Activated naive CD8-positive, alpha-beta T cell treated with anti-CD3 and anti-CD28 coated beads, Interleukin-2, amount 50 U/mL, for 24 hours (primary cell): ENCODE data around the gene TRIP10.
"Not testable (repeated sequence)": the region's sequence is repeated elsewhere in the genome, so short reads cannot be mapped to it uniquely, and the experiment has no call there.

Experiments used
- ATAC-seq: fragments of 150-1000 bp; cut with Tn5 transposase; one replicate; pipeline ENCODE4 v1.10.0; 2021
- DNase-seq: peaks from one replicate; pipeline ENCODE4 v3.0.0; 2021
- H3K27ac Mint-ChIP-seq: one replicate; pipeline ENCODE4 v1.8.0; 2021; ENCODE audit warnings: mild to moderate bottlenecking, mixed read lengths
- H3K27me3 Mint-ChIP-seq: one replicate; pipeline ENCODE4 v1.8.0; 2021; ENCODE audit warnings: mixed read lengths
- H3K36me3 Mint-ChIP-seq: one replicate; pipeline ENCODE4 v1.8.0; 2021; ENCODE audit warnings: low read depth, mixed read lengths
- H3K4me1 Mint-ChIP-seq: one replicate; pipeline ENCODE4 v1.8.0; 2021; ENCODE audit warnings: mixed read lengths
- H3K4me3 Mint-ChIP-seq: one replicate; pipeline ENCODE4 v1.8.0; 2021; ENCODE audit warnings: mild to moderate bottlenecking, moderate library complexity, mixed read lengths
- H3K9me3 Mint-ChIP-seq: one replicate; pipeline ENCODE4 v1.8.0; 2021; ENCODE audit warnings: mixed read lengths

Gene TRIP10

DNA sequence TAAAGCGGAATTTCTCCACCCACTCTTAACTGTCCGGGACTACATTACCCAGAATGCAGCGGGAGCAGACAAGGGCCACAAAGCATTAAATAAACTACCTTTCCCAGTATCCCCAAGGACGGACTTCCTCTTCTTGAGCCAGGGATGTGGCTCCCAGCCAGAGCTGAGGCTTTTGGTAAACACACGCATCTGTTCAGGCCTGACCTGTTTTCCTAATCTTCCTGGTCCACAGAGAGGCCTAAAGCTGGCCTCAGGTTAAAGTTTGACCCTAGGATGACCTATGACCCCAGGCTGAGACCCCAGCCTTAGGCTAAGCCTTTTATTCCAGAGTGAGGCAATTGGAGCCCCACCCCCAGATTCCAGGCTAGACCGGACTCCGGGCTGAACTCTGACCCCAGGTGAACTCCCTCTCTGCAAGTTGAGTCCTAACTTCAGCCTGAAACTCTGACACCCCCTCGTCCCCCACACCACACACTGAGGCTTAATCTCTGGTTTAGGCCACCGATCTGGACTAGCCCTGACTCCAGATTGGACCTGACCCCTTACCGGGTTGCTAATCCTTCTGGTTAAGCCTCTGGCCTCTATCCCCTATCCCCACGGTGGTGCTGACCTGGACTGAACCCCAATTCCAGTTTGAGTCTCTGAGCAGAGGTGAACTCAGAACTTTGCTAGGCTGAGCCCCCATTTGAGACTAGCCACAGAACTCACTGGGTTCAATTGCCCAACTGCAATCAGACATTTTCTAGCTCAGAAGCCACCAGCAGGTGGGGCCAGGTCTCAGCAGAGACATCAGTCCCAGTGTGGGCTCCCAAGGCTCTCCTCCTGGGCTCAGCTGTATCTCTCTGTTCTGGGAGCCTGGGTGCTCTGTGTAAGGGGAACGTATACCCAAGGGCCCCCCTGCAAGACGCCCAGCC, 1.4 kb upstream of the TRIP10 start:
- peak overlapping the region; percentile 91 for H3K4me3 Mint-ChIP-seq
- ATAC-seq, result peak; percentile 38

DNA sequence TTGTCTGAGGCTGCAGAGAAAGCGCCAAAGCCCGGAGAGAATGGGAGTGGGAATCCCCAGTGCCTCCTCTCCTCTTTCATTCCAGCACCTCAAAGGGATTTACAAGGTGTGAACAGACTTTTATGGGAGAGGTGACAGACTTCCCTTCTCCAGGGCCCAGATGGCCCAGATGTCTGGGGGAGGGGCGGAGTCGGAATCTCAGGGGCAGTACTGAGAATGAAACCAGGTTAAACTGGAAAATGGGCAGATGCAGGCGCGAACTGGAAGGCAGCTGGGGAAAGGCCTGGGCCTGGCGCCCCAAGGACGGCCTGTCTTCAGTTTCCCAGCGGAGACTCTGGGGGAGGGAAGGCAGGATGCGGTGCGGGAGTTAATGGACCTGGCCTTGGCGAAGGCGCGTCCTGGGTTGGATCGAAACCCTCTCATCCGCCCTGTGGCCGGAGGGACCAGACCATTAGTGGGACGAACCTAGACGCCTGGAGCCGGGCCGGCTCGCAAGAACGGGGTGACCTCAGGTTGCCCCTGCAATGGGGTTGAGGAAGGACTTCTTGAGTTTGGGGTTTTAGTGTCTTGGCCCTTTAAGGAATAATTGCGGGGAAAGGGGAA, 592 bp upstream of the TRIP10 start:
- Mint-ChIP-seq H3K4me1 (peaks cover 48% of the 10 kb centered on the region), H3K9me3 (no peaks in the 10 kb centered on the region), H3K4me3 (peak overlapping the region; percentile 91), H3K36me3 (peaks cover 27% of the 10 kb centered on the region), H3K27ac (peak overlapping the region; percentile 92), H3K27me3 (no peaks in the 10 kb centered on the region)
- ATAC-seq (no peak), DNase-seq (peak; percentile 38)

More for the DNA sequence above, 1.4 kb upstream of the TRIP10 start:
- Mint-ChIP-seq H3K36me3 (peaks cover 23% of the 10 kb centered on the region), H3K4me1 (peaks cover 48% of the 10 kb centered on the region), H3K9me3 (no peaks in the 10 kb centered on the region), H3K27ac (peak overlapping the region; percentile 92), H3K27me3 (no peaks in the 10 kb centered on the region)
- DNase-seq, result peak; percentile 80

DNA sequence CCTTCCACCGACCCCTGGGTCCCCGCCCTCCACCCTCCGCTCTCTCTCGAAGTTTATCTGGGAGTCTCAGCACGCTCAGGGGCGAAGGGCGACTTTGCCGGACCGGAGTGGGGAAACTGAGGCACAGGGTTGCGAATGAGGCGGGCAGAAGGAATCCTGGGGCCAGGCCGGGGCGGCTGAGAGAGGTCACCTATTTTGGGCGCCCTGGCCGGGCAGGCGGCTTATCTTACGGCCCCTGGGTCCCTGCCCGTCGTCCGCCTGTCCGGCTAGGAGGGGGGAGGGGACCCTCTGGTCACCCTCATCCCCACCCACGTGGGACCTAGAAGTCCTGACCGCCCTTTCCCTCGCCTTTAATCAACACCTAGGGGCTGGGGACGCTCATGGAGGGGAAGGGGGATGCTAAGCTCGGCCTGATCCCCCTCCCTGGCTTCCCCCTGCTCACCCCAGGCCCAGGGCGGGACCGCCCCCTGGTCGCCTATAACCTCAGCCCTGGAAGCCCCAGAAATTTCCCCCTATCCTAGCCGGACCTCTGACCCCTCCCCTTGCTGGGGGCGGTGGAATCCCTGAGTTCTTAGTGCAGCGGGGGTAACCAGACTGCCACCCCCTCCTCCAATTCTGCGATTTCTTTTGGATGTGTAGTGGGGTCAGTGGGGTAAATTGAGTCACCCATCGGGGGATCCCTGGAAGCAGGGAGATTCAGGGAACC, 556 bp downstream of the TRIP10 start:
- H3K36me3 Mint-ChIP-seq, result peaks cover 33% of the 10 kb centered on the region
- DNase-seq (peak; percentile 58), ATAC-seq (no peak)
- peaks cover 48% of the 10 kb centered on the region for H3K4me1 Mint-ChIP-seq
- no peaks in the 10 kb centered on the region for H3K27me3 Mint-ChIP-seq
- no peaks in the 10 kb centered on the region for H3K9me3 Mint-ChIP-seq
- H3K27ac Mint-ChIP-seq, result no peak overlapping the region
- peak overlapping the region; percentile 91 for H3K4me3 Mint-ChIP-seq

GRCh38 chr19:6740589-6741343, 1.3 kb downstream of the TRIP10 start:
- peak overlapping the region; percentile 46 for H3K27ac Mint-ChIP-seq
- DNase-seq (peak; percentile 41), ATAC-seq (no peak)
- H3K9me3 Mint-ChIP-seq, result no peaks in the 10 kb centered on the region
- H3K27me3 Mint-ChIP-seq, result no peaks in the 10 kb centered on the region
- peaks cover 38% of the 10 kb centered on the region for H3K36me3 Mint-ChIP-seq
- H3K4me3 Mint-ChIP-seq, result peak overlapping the region; percentile 91
- H3K4me1 Mint-ChIP-seq, result peaks cover 42% of the 10 kb centered on the region

DNA sequence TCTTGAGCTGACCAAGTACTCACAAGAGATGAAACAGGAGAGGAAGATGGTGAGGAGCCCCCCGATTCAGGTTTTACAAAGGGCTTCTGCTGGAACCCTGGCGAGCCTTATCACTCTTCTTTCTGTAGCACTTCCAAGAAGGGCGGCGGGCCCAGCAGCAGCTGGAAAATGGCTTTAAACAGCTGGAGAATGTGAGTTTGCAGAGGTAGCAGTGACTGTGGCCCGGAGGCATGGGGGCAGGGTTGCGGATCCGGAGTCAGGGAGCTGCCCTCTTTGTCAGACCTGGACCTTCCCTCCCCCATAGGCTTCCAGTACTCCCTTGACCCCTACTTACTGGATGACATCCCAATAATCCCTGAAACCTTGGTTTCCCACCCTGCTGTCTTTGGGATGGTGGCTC, 3.6 kb downstream of the TRIP10 start:
- ATAC-seq, result no peak
- Mint-ChIP-seq H3K4me1 (peaks cover 27% of the 10 kb centered on the region), H3K27me3 (no peaks in the 10 kb centered on the region), H3K27ac (no peak overlapping the region), H3K4me3 (no peak overlapping the region), H3K9me3 (no peaks in the 10 kb centered on the region), H3K36me3 (peaks cover 47% of the 10 kb centered on the region)
- no peak for DNase-seq

DNA sequence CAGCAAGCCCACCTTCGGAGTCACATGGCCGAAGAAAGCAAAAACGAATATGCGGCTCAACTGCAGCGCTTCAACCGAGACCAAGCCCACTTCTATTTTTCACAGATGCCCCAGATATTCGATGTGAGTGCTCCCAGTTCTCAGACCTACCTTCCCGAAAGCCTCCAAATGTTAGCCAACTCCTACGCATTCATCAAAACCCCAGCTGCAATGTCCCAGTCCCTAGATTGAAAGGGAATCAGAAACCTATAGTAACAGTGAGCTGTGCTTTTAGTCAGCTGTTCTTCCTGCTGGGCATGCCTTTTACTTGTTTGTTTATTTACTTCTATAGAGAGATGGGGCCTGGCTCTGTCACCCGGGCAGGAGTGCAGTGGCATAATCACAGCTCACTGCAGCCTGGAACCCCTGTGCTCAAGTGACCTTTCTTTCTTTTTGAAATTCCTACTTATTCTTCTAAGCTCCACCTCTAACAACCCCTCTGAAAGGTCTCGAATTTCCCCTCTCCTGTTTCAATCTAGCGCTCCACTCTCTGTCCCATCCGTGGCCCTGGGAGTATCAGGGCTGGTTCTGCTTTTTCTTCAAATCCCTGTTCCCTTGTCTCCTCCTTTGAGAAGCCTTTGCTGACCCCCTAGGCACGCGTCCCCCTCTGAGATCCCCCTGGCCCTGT, 4.4 kb downstream of the TRIP10 start:
- peaks cover 19% of the 10 kb centered on the region for H3K4me1 Mint-ChIP-seq
- H3K9me3 Mint-ChIP-seq, result no peaks in the 10 kb centered on the region
- peaks cover 52% of the 10 kb centered on the region for H3K36me3 Mint-ChIP-seq
- DNase-seq (no peak), ATAC-seq (no peak)
- H3K4me3 Mint-ChIP-seq, result no peak overlapping the region
- H3K27ac Mint-ChIP-seq, result no peak overlapping the region
- no peaks in the 10 kb centered on the region for H3K27me3 Mint-ChIP-seq

- H3K9me3 Mint-ChIP-seq, result no peaks in the 10 kb centered on the region
- H3K27me3 Mint-ChIP-seq, result no peaks in the 10 kb centered on the region
- no peak for DNase-seq
- no peak overlapping the region for H3K27ac Mint-ChIP-seq
- H3K4me3 Mint-ChIP-seq, result no peak overlapping the region
- no peak for ATAC-seq
- peaks cover 14% of the 10 kb centered on the region for H3K4me1 Mint-ChIP-seq
- H3K36me3 Mint-ChIP-seq, result peaks cover 57% of the 10 kb centered on the region
These were observed 5.2 kb downstream of the TRIP10 start for GRCh38 chr19:6744381-6745301.

DNA sequence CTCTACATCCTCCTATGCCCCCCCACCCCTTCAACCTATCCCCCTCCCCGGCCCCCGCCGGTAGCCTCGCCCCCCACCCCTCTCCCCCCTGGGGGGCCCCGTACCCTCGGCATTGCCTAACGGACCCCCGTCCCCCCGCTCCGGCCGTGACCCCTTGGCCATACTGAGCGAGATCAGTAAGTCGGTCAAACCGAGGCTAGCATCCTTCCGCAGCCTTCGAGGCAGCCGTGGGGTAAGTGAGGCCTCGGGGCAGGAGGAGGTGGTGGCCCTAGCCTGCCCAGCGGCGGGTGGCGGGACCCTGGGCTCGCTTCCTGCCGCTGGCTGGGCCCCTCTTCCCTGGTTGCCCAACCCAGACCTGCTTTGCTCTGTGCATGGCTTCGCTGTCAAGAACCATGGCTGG, 6.5 kb downstream of the TRIP10 start:
- ATAC-seq (no peak), DNase-seq (no peak)
- Mint-ChIP-seq H3K27ac (no peak overlapping the region), H3K4me3 (no peak overlapping the region), H3K9me3 (no peaks in the 10 kb centered on the region), H3K36me3 (peaks cover 61% of the 10 kb centered on the region), H3K27me3 (no peaks in the 10 kb centered on the region), H3K4me1 (peaks cover 12% of the 10 kb centered on the region)

DNA sequence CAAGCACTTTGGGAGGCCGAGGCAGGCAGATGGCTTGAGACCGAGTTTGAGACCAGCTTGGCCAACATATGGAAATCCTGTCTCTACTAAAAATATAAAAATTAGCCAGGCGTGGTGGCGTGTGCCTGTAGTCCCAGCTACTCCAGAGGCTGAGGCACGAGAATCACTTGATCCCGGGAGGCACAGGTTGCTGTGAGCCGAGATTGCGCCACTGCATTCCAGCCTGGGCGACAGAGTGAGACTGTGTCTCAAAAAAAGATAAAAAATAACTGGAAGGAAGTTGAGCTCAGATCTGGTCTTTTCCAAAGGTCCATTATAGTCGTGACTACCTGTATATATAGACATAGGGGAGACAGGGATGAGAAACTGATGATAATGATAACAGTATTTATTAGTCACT, 9.1 kb downstream of the TRIP10 start:
- H3K27ac Mint-ChIP-seq, ATAC-seq, DNase-seq, H3K9me3 Mint-ChIP-seq, H3K4me3 Mint-ChIP-seq, H3K27me3 Mint-ChIP-seq, H3K4me1 Mint-ChIP-seq: not testable (repeated sequence)
- peaks cover 56% of the 10 kb centered on the region for H3K36me3 Mint-ChIP-seq

GRCh38 chr19:6750062-6750461, 10.6 kb downstream of the TRIP10 start:
- ATAC-seq, result no peak
- Mint-ChIP-seq H3K27ac (no peak overlapping the region), H3K36me3 (peaks cover 51% of the 10 kb centered on the region), H3K4me1 (peaks cover 11% of the 10 kb centered on the region), H3K27me3 (no peaks in the 10 kb centered on the region), H3K4me3 (no peak overlapping the region), H3K9me3 (no peaks in the 10 kb centered on the region)
- no peak for DNase-seq

DNA sequence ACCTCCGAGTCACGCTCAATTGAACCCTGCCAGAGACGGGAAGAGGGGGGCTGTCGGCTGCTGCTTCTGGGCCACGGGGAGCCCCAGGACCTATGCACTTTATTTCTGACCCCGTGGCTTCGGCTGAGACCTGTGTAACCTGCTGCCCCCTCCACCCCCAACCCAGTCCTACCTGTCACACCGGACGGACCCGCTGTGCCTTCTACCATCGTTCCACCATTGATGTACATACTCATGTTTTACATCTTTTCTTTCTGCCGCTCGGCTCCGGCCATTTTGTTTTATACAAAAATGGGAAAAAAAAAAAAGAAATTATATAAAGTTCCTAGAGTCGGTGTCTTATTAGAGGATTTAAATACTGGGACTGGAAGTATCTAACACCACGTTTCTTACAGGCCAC, 11.7 kb downstream of the TRIP10 start:
- H3K27me3 Mint-ChIP-seq, result no peaks in the 10 kb centered on the region
- H3K4me3 Mint-ChIP-seq, result no peak overlapping the region
- ATAC-seq (no peak), DNase-seq (no peak)
- H3K27ac Mint-ChIP-seq, result no peak overlapping the region
- peaks cover 46% of the 10 kb centered on the region for H3K36me3 Mint-ChIP-seq
- no peaks in the 10 kb centered on the region for H3K9me3 Mint-ChIP-seq
- peaks cover 11% of the 10 kb centered on the region for H3K4me1 Mint-ChIP-seq

GRCh38 chr19:6752256-6753177, 13.0 kb downstream of the TRIP10 start:
- peaks cover 36% of the 10 kb centered on the region for H3K36me3 Mint-ChIP-seq
- H3K4me1 Mint-ChIP-seq, result peaks cover 14% of the 10 kb centered on the region
- DNase-seq, result no peak
- H3K27me3 Mint-ChIP-seq, result no peaks in the 10 kb centered on the region
- H3K9me3 Mint-ChIP-seq, result no peaks in the 10 kb centered on the region
- H3K4me3 Mint-ChIP-seq, result peak overlapping the region; percentile 72
- ATAC-seq, result no peak
- H3K27ac Mint-ChIP-seq, result peak overlapping the region; percentile 76
